Smooth muscle cell (in vitro differentiated cells): ENCODE measurements around the gene GIMAP8. TPM values are rescaled to one million over a fixed set of nuclear protein-coding genes. Genes with fewer than 3 reads are reported as not detected.

Experiments used
- DNase-seq: peaks from one replicate; lab custom pipeline; 2025; ENCODE audit not compliant: unreplicated experiment; lab: John Stamatoyannopoulos, UW
- H2AFZ ChIP-seq: fragments of 200-600 bp; sonication (generic); 2 replicates; pipeline ENCODE4 v1.6.0; 2016; ENCODE audit warnings: antibody characterized with exemption, low read depth, mild to moderate bottlenecking
- H3F3A ChIP-seq: fragments of 200-600 bp; sonication (generic); 2 replicates; pipeline ENCODE4 v1.6.0; 2017; ENCODE audit warnings: antibody characterized with exemption, low read depth
- H3K27ac ChIP-seq: fragments of 200-600 bp; sonication (generic); 2 replicates; pipeline ENCODE4 v1.5.1; 2016; ENCODE audit warnings: low read depth, mild to moderate bottlenecking
- H3K27me3 ChIP-seq: fragments of 200-600 bp; sonication (generic); 2 replicates; pipeline ENCODE4 v1.6.1; 2016; ENCODE audit warnings: low read depth, mild to moderate bottlenecking
- H3K36me3 ChIP-seq: fragments of 200-600 bp; sonication (generic); 2 replicates; pipeline ENCODE4 v1.5.1; 2016; ENCODE audit warnings: low read depth
- H3K4me1 ChIP-seq: fragments of 200-600 bp; sonication (generic); 2 replicates; pipeline ENCODE4 v1.5.1; 2016; ENCODE audit warnings: low read depth
- H3K4me2 ChIP-seq: fragments of 200-600 bp; sonication (generic); 2 replicates; pipeline ENCODE4 v1.6.0; 2016; ENCODE audit warnings: mild to moderate bottlenecking
- H3K4me3 ChIP-seq: fragments of 200-600 bp; sonication (generic); 2 replicates; pipeline ENCODE4 v1.5.1; 2016; ENCODE audit warnings: mild to moderate bottlenecking
- H3K79me2 ChIP-seq: fragments of 200-600 bp; sonication (generic); 2 replicates; pipeline ENCODE4 v1.6.0; 2016; ENCODE audit warnings: low read depth, mild to moderate bottlenecking
- H3K9ac ChIP-seq: fragments of 200-600 bp; sonication (generic); 2 replicates; pipeline ENCODE4 v1.6.0; 2016; ENCODE audit warnings: low read depth
- H3K9me3 ChIP-seq: fragments of 200-600 bp; sonication (generic); replicated peaks from 2 replicates; pipeline ENCODE4 v1.5.1; 2016; ENCODE audit warnings: low read depth
- H4K20me1 ChIP-seq: fragments of 200-600 bp; sonication (generic); 2 replicates; pipeline ENCODE4 v1.6.0; 2016; ENCODE audit warnings: low read depth
- CTCF ChIP-seq: fragments of 200-600 bp; sonication (generic); IDR thresholded peaks from 2 replicates; pipeline ENCODE4 v1.5.1; 2017; ENCODE audit warnings: borderline replicate concordance, mild to moderate bottlenecking, antibody characterized with exemption; ENCODE audit not compliant: insufficient read depth, poor library complexity, severe bottlenecking
- WGBS: methylation state at CpG from one replicate; pipeline ENCODE4 v1.1.7; 2016; ENCODE audit warnings: low lambda C conversion rate; 5-methylcytosine and 5-hydroxymethylcytosine counted together
- polyA plus RNA-seq: library from polyadenylated mRNA; unstranded; fragments of >200 nt; fragmentation: Nextera tagmentation; extraction: Ambion mirVana; gene quantifications from 2 replicates; pipeline ENCODE4 v1.2.1, GENCODE V29; 2016
- total RNA-seq: library from RNA; depleted of rRNA; stranded (reverse); fragments of >200 nt; gene quantifications from 2 replicates; pipeline ENCODE4 v1.2.3, GENCODE V29; 2014

The GIMAP8 gene
- total and polyA plus RNA-seq, 2 experiments from 2014 or later: not detected

- 96% methylated on average over 3 of the region's 3 CpGs for WGBS
- Histone ChIP-seq H3K36me3 (no peaks in the 10 kb centered on the region), H3F3A (no peaks in the 10 kb centered on the region), H3K4me1 (no peaks in the 10 kb centered on the region), H4K20me1 (no peaks in the 10 kb centered on the region), H3K4me3 (no peak overlapping the region), H2AFZ (no peak overlapping the region), H3K27me3 (no peaks in the 10 kb centered on the region), H3K9me3 (no peaks in the 10 kb centered on the region), H3K9ac (no peak overlapping the region), H3K79me2 (no peaks in the 10 kb centered on the region), H3K27ac (no peak overlapping the region), H3K4me2 (no peak overlapping the region)
- TF ChIP-seq CTCF: no peak
- no peak for DNase-seq
Measured at GRCh38 chr7:150468241-150468640, 17.8 kb downstream of the GIMAP8 start.

GRCh38 chr7:150471886-150472285, 21.5 kb downstream of the GIMAP8 start:
- Histone ChIP-seq H3K4me1 (no peaks in the 10 kb centered on the region), H3K36me3 (no peaks in the 10 kb centered on the region), H3K4me3 (no peak overlapping the region), H3K27ac (no peak overlapping the region), H3K79me2 (no peaks in the 10 kb centered on the region), H4K20me1 (no peaks in the 10 kb centered on the region), H3K9ac (no peak overlapping the region), H3K9me3 (no peaks in the 10 kb centered on the region), H3K27me3 (peaks cover 3% of the 10 kb centered on the region), H3K4me2 (no peak overlapping the region), H3F3A (no peaks in the 10 kb centered on the region), H2AFZ (no peak overlapping the region)
- TF ChIP-seq CTCF: no peak
- DNase-seq: no peak
- 89% methylated on average over 5 of the region's 5 CpGs for WGBS

- Histone ChIP-seq H3K9me3 (no peaks in the 10 kb centered on the region), H3K4me3 (no peak overlapping the region), H2AFZ (no peak overlapping the region), H3K4me1 (no peaks in the 10 kb centered on the region), H3K79me2 (no peaks in the 10 kb centered on the region), H3K27me3 (peaks cover 3% of the 10 kb centered on the region), H3K27ac (no peak overlapping the region), H3F3A (no peaks in the 10 kb centered on the region), H3K9ac (no peak overlapping the region), H3K4me2 (no peak overlapping the region), H4K20me1 (no peaks in the 10 kb centered on the region), H3K36me3 (no peaks in the 10 kb centered on the region)
- TF ChIP-seq CTCF: no peak
- WGBS: 86% methylated on average over 7 of the region's 7 CpGs
- DNase-seq: no peak
Measured at GRCh38 chr7:150473902-150474301, 23.5 kb downstream of the GIMAP8 start.

- H3K27ac ChIP-seq: no peak overlapping the region
- 95% methylated on average over 3 of the region's 3 CpGs for WGBS
- H3K36me3 ChIP-seq: no peaks in the 10 kb centered on the region
- DNase-seq: no peak
- H3K9ac ChIP-seq: no peak overlapping the region
- no peaks in the 10 kb centered on the region for H4K20me1 ChIP-seq
- H3K4me3 ChIP-seq: no peak overlapping the region
- H3K27me3 ChIP-seq: peaks cover 3% of the 10 kb centered on the region
- H3K4me1 ChIP-seq: no peaks in the 10 kb centered on the region
- H3K4me2 ChIP-seq: no peak overlapping the region
- no peaks in the 10 kb centered on the region for H3K9me3 ChIP-seq
- no peaks in the 10 kb centered on the region for H3F3A ChIP-seq
- no peak overlapping the region for H2AFZ ChIP-seq
- no peak for TF ChIP-seq CTCF
- H3K79me2 ChIP-seq: no peaks in the 10 kb centered on the region
Measured at GRCh38 chr7:150476285-150476684, 25.9 kb downstream of the GIMAP8 start.
